Superior temporal gyrus (tissue), 1 donor: ENCODE measurements around the gene ZC3H11A.

Experiments used
- DNase-seq: peaks from one replicate; pipeline ENCODE4 v3.0.0-alpha.2; 2016; ENCODE audit errors: extremely low spot score

The ZC3H11A gene

DNA sequence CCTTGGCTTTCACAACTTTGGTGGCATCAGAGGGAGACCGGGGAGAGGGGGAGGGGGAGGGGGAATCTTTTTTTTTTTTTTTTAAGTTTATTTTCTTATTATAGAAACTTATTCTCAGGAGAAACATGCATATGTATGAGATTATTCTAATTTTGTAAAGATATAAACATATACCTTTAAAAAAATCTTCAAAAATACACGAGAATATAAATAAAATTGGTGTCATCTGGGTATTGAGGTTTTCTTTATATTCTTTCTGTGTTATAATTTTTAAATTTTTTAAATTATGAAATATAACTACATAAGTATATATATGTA is 47.1 kb downstream of the ZC3H11A start:
- DNase-seq = no peak

DNA sequence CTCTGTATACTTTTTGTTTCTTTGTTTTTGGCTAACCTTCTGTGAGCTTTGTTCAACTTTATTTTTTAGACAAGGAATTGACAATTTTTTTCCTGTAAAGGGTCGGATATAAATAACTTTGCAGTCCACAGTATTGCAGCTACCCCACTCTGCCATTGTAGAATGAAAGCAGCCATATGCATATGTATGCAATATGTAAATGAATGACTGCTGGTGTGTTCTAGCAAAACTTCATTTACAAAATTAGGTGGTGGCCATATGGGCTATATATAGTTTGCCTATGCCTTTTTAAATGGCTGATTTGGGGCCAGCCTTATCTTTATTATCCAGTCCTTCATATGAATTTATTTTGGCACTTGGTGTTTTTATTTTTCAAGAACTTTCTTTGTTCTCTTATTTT is 48.0 kb downstream of the ZC3H11A start:
- DNase-seq = no peak
